ENCODE data around the gene LIX1.

DNA sequence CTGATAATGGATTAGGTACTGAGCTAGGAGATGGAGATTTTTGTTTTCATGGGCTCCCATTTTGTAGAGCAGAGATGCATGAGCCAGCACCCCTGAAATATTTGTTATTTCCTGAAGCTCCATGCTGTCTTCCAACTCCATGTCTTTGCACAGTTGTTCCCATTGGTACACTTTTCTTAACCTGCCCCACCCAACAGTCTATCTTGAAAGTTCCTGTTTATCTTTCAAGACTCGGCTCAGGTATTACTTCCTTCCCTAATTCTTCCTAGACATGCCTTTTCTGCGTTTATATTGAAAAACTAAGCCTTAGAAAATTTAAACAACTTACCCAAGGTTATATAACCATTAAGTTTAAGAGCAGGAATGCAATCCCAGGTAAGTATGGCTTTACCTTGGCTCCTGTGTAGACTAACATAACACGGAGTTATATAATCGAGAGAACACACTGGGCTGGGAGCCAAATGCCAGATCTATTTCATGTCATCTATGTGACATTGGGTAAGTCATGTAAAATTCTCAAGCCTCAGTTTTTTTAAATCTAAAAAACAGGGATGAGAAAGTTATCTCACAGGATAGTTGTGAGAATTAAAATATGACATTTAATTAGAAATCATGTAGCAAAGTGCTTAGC is 67.4 kb downstream of the LIX1 start:
- TF ChIP-seq EZH2 (IDR thresholded peaks at IDR 0.05; ENCODE audit: low read length, unreplicated experiment): no peak
- TF ChIP-seq, protein P1, sequence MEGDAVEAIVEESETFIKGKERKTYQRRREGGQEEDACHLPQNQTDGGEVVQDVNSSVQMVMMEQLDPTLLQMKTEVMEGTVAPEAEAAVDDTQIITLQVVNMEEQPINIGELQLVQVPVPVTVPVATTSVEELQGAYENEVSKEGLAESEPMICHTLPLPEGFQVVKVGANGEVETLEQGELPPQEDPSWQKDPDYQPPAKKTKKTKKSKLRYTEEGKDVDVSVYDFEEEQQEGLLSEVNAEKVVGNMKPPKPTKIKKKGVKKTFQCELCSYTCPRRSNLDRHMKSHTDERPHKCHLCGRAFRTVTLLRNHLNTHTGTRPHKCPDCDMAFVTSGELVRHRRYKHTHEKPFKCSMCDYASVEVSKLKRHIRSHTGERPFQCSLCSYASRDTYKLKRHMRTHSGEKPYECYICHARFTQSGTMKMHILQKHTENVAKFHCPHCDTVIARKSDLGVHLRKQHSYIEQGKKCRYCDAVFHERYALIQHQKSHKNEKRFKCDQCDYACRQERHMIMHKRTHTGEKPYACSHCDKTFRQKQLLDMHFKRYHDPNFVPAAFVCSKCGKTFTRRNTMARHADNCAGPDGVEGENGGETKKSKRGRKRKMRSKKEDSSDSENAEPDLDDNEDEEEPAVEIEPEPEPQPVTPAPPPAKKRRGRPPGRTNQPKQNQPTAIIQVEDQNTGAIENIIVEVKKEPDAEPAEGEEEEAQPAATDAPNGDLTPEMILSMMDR (conservative IDR thresholded peaks at IDR 0.05; ENCODE audit: low read depth, low read length): no peak
